ENCODE measurements around the gene MTF1.

DNA sequence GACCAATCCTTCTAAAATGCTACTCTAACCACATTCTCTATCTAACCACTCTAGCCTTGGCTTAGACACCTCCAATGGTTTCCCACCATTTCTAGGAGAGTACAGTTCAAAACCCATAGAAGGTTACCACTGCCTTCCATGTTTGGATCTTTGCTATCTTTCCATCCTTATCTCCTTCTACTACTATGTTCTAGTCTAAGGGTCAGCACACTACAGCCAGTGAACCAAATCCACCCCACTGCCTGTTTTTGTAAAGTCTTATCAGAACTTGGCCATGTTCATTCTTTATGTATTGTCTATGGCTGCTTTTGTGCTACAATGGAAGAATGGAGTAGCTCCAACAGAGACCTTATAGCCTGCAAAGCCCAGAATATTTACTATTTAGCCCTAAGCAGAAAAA lies 6.2 kb downstream of the MTF1 start:
- TF ChIP-seq, protein P1, sequence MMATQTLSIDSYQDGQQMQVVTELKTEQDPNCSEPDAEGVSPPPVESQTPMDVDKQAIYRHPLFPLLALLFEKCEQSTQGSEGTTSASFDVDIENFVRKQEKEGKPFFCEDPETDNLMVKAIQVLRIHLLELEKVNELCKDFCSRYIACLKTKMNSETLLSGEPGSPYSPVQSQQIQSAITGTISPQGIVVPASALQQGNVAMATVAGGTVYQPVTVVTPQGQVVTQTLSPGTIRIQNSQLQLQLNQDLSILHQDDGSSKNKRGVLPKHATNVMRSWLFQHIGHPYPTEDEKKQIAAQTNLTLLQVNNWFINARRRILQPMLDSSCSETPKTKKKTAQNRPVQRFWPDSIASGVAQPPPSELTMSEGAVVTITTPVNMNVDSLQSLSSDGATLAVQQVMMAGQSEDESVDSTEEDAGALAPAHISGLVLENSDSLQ (IDR thresholded peaks at IDR 0.05), result no peak
- TF ChIP-seq SUZ12 (IDR thresholded peaks at IDR 0.05), result no peak
- no peak for TF ChIP-seq FOXM1 (IDR thresholded peaks at IDR 0.05; ENCODE audit: borderline replicate concordance)
- TF ChIP-seq ZNF384 (IDR thresholded peaks at IDR 0.05), result no peak
- TF ChIP-seq TARDBP (IDR thresholded peaks at IDR 0.05), result no peak

All from HEK293T (cell line).